H1 (cell line): Measurements from ENCODE around the gene ITPR1. TPM values are rescaled to one million over a fixed set of nuclear protein-coding genes. Genes with fewer than 3 reads are reported as not detected.

ENCODE experiments used
- CTCF ChIA-PET: fragments of 300-600 bp; sonication (Branson Sonifier 250); formaldehyde crosslinking; loops from one replicate; lab custom pipeline; 2021; ENCODE audit not compliant: partially characterized antibody; lab: Charles Lee
- POLR2A ChIA-PET: fragments of 300-600 bp; sonication (Branson Sonifier 250); formaldehyde crosslinking; loops from one replicate; lab custom pipeline; 2021; ENCODE audit warnings: inconsistent platforms; ENCODE audit not compliant: partially characterized antibody; lab: Charles Lee
- DNase-seq, 2 experiments: peaks; one replicate each; pipeline versions ENCODE4 v3.0.0 to v3.0.0-alpha.2; 2010 to 2022; ENCODE audit warnings: low spot score in 2 of 2, low read depth in 1 of 2, mixed read lengths in 1 of 2
- FAIRE-seq: peaks from 2 replicates; lab custom pipeline; 2011; peaks lifted over from hg19 to GRCh38; lab: Jason Lieb, UNC
- H2AFZ ChIP-seq: 2 replicates; pipeline ENCODE4 v1.8.1; 2012; ENCODE audit warnings: low read length, inconsistent platforms
- H2AK5ac ChIP-seq: 2 replicates; pipeline ENCODE4 v1.6.1; 2013; ENCODE audit warnings: low read depth, low read length
- H2BK120ac ChIP-seq: replicated peaks from 2 replicates; pipeline ENCODE3; 2013; ENCODE audit warnings: low read depth, low read length, inconsistent platforms
- H2BK12ac ChIP-seq: 2 replicates; pipeline ENCODE4 v1.6.1; 2013; ENCODE audit warnings: low read depth, low read length
- H2BK15ac ChIP-seq: 2 replicates; pipeline ENCODE4 v1.6.1; 2013; ENCODE audit warnings: low read length
- H2BK20ac ChIP-seq: 2 replicates; pipeline ENCODE4 v1.6.1; 2013; ENCODE audit warnings: low read length
- H2BK5ac ChIP-seq: 2 replicates; pipeline ENCODE4 v1.6.1; 2013; ENCODE audit warnings: low read depth, low read length
- H3K14ac ChIP-seq: 2 replicates; pipeline ENCODE4 v1.6.1; 2013; ENCODE audit warnings: inconsistent platforms; ENCODE audit not compliant: insufficient read length
- H3K18ac ChIP-seq: 2 replicates; pipeline ENCODE4 v1.6.1; 2013; ENCODE audit warnings: low read length; ENCODE audit errors: extremely low read depth
- H3K23ac ChIP-seq: 2 replicates; pipeline ENCODE4 v1.6.1; 2013; ENCODE audit warnings: inconsistent platforms; ENCODE audit not compliant: insufficient read length
- H3K23me2 ChIP-seq: 2 replicates; pipeline ENCODE4 v1.6.1; 2013; ENCODE audit warnings: low read depth, low read length
- H3K27ac ChIP-seq: 2 replicates; pipeline ENCODE4 v1.6.1; 2011; ENCODE audit warnings: low read depth, low read length, inconsistent platforms
- H3K27me3 ChIP-seq, 4 experiments: replicated peaks in 1 of 4; 1 replicate in 1 of 4; 2 replicates in 3 of 4; pipeline versions ENCODE4 v1.6.1 to v1.8.1; 2011 to 2013; ENCODE audit warnings: low read length in 3 of 4, mild to moderate bottlenecking in 3 of 4, inconsistent platforms in 2 of 4, mixed read lengths in 2 of 4, moderate library complexity in 1 of 4; ENCODE audit not compliant: control insufficient read depth in 3 of 4, insufficient read depth in 3 of 4; ENCODE audit errors: extremely low read depth in 1 of 4
- H3K36me3 ChIP-seq, 4 experiments: 2 replicates each; pipeline versions ENCODE4 v1.6.1 to v1.8.1; 2011 to 2013; ENCODE audit warnings: mild to moderate bottlenecking in 4 of 4, low read length in 3 of 4, moderate library complexity in 2 of 4, control low read depth in 1 of 4, inconsistent platforms in 1 of 4; ENCODE audit not compliant: insufficient read depth in 4 of 4, control insufficient read depth in 2 of 4
- H3K4ac ChIP-seq: replicated peaks from 2 replicates; pipeline ENCODE3; 2013; ENCODE audit warnings: low read length, low read depth, mixed read lengths, inconsistent platforms; ENCODE audit not compliant: insufficient read length
- H3K4me1 ChIP-seq, 4 experiments: replicated peaks in 1 of 4; 1 replicate in 1 of 4; 2 replicates in 3 of 4; pipeline versions ENCODE4 v1.6.1 to v1.8.1; 2011 to 2013; ENCODE audit warnings: low read length in 3 of 4, inconsistent platforms in 2 of 4, mixed read lengths in 1 of 4; ENCODE audit not compliant: insufficient read depth in 4 of 4, control insufficient read depth in 3 of 4
- H3K4me2 ChIP-seq, 2 experiments: 2 replicates each; pipeline versions ENCODE4 v1.6.1 to v1.8.1; 2011 to 2013; ENCODE audit warnings: low read depth in 2 of 2, low read length in 2 of 2, control low read depth in 1 of 2, inconsistent platforms in 1 of 2, mild to moderate bottlenecking in 1 of 2; ENCODE audit not compliant: insufficient read depth in 1 of 2
- H3K4me3 ChIP-seq, 4 experiments: fragments of 200-600, 300-600 bp in 1 of 4; sonication (generic), shearing (Covaris generic), sonication (Bioruptor Twin) in 1 of 4; 2 replicates each; pipeline versions ENCODE4 v1.5.1 to v1.8.1; 2011 to 2016; ENCODE audit warnings: low read length in 4 of 4, low read depth in 3 of 4, control low read depth in 2 of 4, inconsistent platforms in 2 of 4, mild to moderate bottlenecking in 2 of 4, mixed read lengths in 1 of 4, moderate library complexity in 1 of 4; ENCODE audit not compliant: insufficient read depth in 2 of 4; ENCODE audit errors: extremely low read depth in 1 of 4
- H3K56ac ChIP-seq: replicated peaks from 2 replicates; pipeline ENCODE3; 2013; ENCODE audit warnings: low read depth, mild to moderate bottlenecking, mixed read lengths, low read length, inconsistent platforms; ENCODE audit not compliant: insufficient read length
- H3K79me1 ChIP-seq: 2 replicates; pipeline ENCODE4 v1.6.1; 2013; ENCODE audit warnings: low read depth, low read length, control low read depth
- H3K79me2 ChIP-seq, 2 experiments: 2 replicates each; pipeline versions ENCODE4 v1.6.1 to v1.8.1; 2012 to 2013; ENCODE audit warnings: low read length in 2 of 2, mild to moderate bottlenecking in 2 of 2, inconsistent platforms in 1 of 2; ENCODE audit not compliant: insufficient read depth in 2 of 2, control insufficient read depth in 1 of 2
- H3K9ac ChIP-seq, 4 experiments: replicated peaks in 1 of 4; 1 replicate in 1 of 4; 2 replicates in 3 of 4; pipeline versions ENCODE4 v1.6.1 to v1.8.1; 2011 to 2013; ENCODE audit warnings: low read depth in 3 of 4, low read length in 3 of 4, control low read depth in 2 of 4, mild to moderate bottlenecking in 2 of 4, moderate library complexity in 2 of 4, inconsistent platforms in 1 of 4; ENCODE audit errors: extremely low read depth in 1 of 4
- H3K9me3 ChIP-seq, 2 experiments: 2 replicates each; pipeline versions ENCODE4 v1.6.1 to v1.8.1; 2012 to 2013; ENCODE audit warnings: mild to moderate bottlenecking in 2 of 2, moderate library complexity in 2 of 2, control low read depth in 1 of 2, inconsistent platforms in 1 of 2, low read depth in 1 of 2, low read length in 1 of 2, mixed read lengths in 1 of 2; ENCODE audit not compliant: insufficient read depth in 2 of 2
- H4K20me1 ChIP-seq, 2 experiments: replicated peaks in 1 of 2; 2 replicates each; pipeline versions ENCODE3 to v1.8.1; 2011 to 2013; ENCODE audit warnings: inconsistent platforms in 2 of 2, low read length in 2 of 2, mild to moderate bottlenecking in 1 of 2; ENCODE audit not compliant: insufficient read depth in 2 of 2, control insufficient read depth in 1 of 2
- H4K5ac ChIP-seq: 2 replicates; pipeline ENCODE4 v1.6.1; 2013; ENCODE audit warnings: low read length, low read depth, mixed read lengths, inconsistent platforms; ENCODE audit not compliant: insufficient read length
- H4K8ac ChIP-seq: 2 replicates; pipeline ENCODE4 v1.8.0; 2013; ENCODE audit warnings: mild to moderate bottlenecking, moderate library complexity, low read length, inconsistent platforms; ENCODE audit not compliant: insufficient read depth; ENCODE audit errors: extremely low read depth
- H4K91ac ChIP-seq: replicated peaks from 2 replicates; pipeline ENCODE3; 2013; ENCODE audit warnings: low read length, mixed read lengths, inconsistent platforms; ENCODE audit not compliant: insufficient read length
- CBX5 ChIP-seq: fragments of 300-800, 300-1000 bp; sonication (generic); IDR thresholded peaks from 2 replicates; pipeline ENCODE4 v1.7.1; 2016; ENCODE audit warnings: antibody characterized with exemption, low read length, low read depth
- CHD1 ChIP-seq: IDR thresholded peaks from 2 replicates; pipeline ENCODE4 v1.6.1; 2012; ENCODE audit warnings: low read depth, low read length, improper control_type of control experiment
- EGR1 ChIP-seq: IDR thresholded peaks from 2 replicates; pipeline ENCODE4 v1.6.1; 2011; ENCODE audit warnings: low read depth, low read length, borderline replicate concordance
- FOSL1 ChIP-seq: IDR thresholded peaks from 2 replicates; pipeline ENCODE4 v1.6.1; 2011; ENCODE audit warnings: mild to moderate bottlenecking, low read depth, low read length, moderate library complexity; ENCODE audit not compliant: insufficient read depth
- JUN ChIP-seq: IDR thresholded peaks from 2 replicates; pipeline ENCODE4 v1.6.1; 2011; ENCODE audit warnings: low read depth, mild to moderate bottlenecking, improper control_type of control experiment, low read length
- KDM1A ChIP-seq: fragments of 200-600, 300-600 bp; sonication (generic); IDR thresholded peaks from 2 replicates; pipeline ENCODE4 v1.7.1; 2016; ENCODE audit warnings: mild to moderate bottlenecking, low read length, borderline replicate concordance
- KDM4A ChIP-seq: IDR thresholded peaks from one replicate; pipeline ENCODE4 v1.7.1; 2012; ENCODE audit warnings: low read depth, mild to moderate bottlenecking, moderate library complexity, low read length, inconsistent platforms; ENCODE audit not compliant: severe bottlenecking
- MAFK ChIP-seq: IDR thresholded peaks from 2 replicates; pipeline ENCODE4 v1.6.1; 2012; ENCODE audit warnings: low read depth, mild to moderate bottlenecking, improper control_type of control experiment, low read length
- POLR2AphosphoS5 ChIP-seq: IDR thresholded peaks from 2 replicates; pipeline ENCODE4 v1.6.1; 2011; ENCODE audit warnings: low read depth, low read length
- POU5F1 ChIP-seq: IDR thresholded peaks from 2 replicates; pipeline ENCODE4 v1.6.1; 2011; ENCODE audit warnings: low read depth, mild to moderate bottlenecking, low read length, moderate library complexity
- SIN3A ChIP-seq, 2 experiments: IDR thresholded peaks in 1 of 2; conservative IDR thresholded peaks in 1 of 2; 2 replicates each; pipeline ENCODE4 v1.6.1; 2011 to 2012; ENCODE audit warnings: low read length in 2 of 2, improper control_type of control experiment in 1 of 2, low read depth in 1 of 2, mild to moderate bottlenecking in 1 of 2
- SIX5 ChIP-seq: IDR thresholded peaks from 2 replicates; pipeline ENCODE4 v1.6.1; 2011; ENCODE audit warnings: mild to moderate bottlenecking, low read depth, low read length
- SP1 ChIP-seq: IDR thresholded peaks from 2 replicates; pipeline ENCODE4 v1.6.1; 2011; ENCODE audit warnings: low read depth, low read length
- SP2 ChIP-seq: IDR thresholded peaks from 2 replicates; pipeline ENCODE4 v1.6.1; 2012; ENCODE audit warnings: mild to moderate bottlenecking, low read length, inconsistent platforms
- WGBS, 2 experiments: shearing (Covaris generic) in 1 of 2; methylation state at CpG; one replicate each; pipeline versions ENCODE4 v1.1.6 to v1.1.7; 2013 to 2015; ENCODE audit warnings: low lambda C conversion rate in 2 of 2, mixed read lengths in 2 of 2, inconsistent platforms in 1 of 2, low coverage in 1 of 2, missing lambda C conversion rate in 1 of 2; ENCODE audit not compliant: insufficient replicate concordance in 2 of 2, insufficient coverage in 1 of 2, insufficient read length in 1 of 2; ENCODE audit errors: extremely low coverage in 1 of 2, missing lambda C conversion rate in 1 of 2; 5-methylcytosine and 5-hydroxymethylcytosine counted together
- polyA plus RNA-seq, 7 experiments: library from polyadenylated mRNA; depleted of rRNA in 3 of 7; stranded (reverse) in 5 of 7; unstranded in 2 of 7; fragments of >200 nt in 5 of 7; fragments of 200-250 nt in 2 of 7; gene quantifications; 1 replicate in 5 of 7; 2 replicates in 1 of 7; 4 replicates in 1 of 7; pipeline versions ENCODE4 v1.2.1 to v1.2.3, GENCODE V29; 2011 to 2013; ENCODE audit warnings: missing spikeins in 2 of 7, mixed read lengths in 2 of 7
- total RNA-seq: library from RNA; stranded (reverse); fragmentation: NEBNext Ultra II Directional; extraction: Animal tissue kit (Norgen Biotek cat#: 25700); gene quantifications from 2 replicates; pipeline ENCODE4 v1.2.1, GENCODE V29; 2021
- TF ChIP-seq, protein P1 (sequence below): IDR thresholded peaks from 2 replicates; pipeline ENCODE4 v1.6.1; 2012; ENCODE audit warnings: inconsistent platforms

The ITPR1 gene
- total and polyA plus RNA-seq, 2 of the 8 experiments (the other 6 are each of a cell fraction or from before 2014, with no cell fraction given) = 2.5 to 16.3 TPM

DNA sequence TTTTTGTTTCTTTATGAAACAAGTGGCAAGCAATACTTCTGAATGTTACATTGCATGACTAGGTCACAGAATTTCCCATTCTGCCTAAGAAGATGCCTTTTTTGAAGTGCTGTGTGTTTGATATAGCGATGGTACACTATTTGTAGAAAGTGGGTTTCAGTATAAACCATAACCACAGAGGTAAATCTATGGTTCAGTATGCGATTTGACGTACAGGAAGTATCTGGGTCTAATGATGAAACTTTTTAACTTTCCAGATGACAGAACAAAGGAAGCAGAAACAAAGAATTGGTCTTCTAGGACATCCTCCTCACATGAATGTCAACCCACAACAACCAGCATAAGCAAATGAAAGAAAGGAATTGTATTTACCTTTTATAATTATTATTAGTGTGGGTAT is 352.7 kb downstream of the ITPR1 start:
- no peak for DNase-seq
- CTCF ChIA-PET = interaction anchor here (1.0 kb wide), 1 partner anchor 134 kb away, joined by 3 read pairs; no protein-coding TSS in a partner anchor
- H2BK120ac ChIP-seq = no peak overlapping the region
- no peak overlapping the region for H3K56ac ChIP-seq
- POLR2A ChIA-PET = no interaction called here
- H2AFZ ChIP-seq = no peak overlapping the region
- H2BK15ac ChIP-seq = no peak overlapping the region
- H3K14ac ChIP-seq = no peak overlapping the region
- no peak overlapping the region for H4K5ac ChIP-seq
- H2BK12ac ChIP-seq = no peak overlapping the region
- no peak for FAIRE-seq
- no peaks in the 10 kb centered on the region for H3K79me1 ChIP-seq
- WGBS, 2 experiments = 95% methylated on average over 3 of the region's 3 CpGs; no CpG with 5 or more reads in 1 of the 2 experiments
- no peaks in the 10 kb centered on the region for H3K27me3 ChIP-seq
- no peak overlapping the region for H2AK5ac ChIP-seq
- H3K4ac ChIP-seq = no peak overlapping the region
- H2BK20ac ChIP-seq = no peak overlapping the region
- H3K4me3 ChIP-seq = no peak overlapping the region
- no peak overlapping the region for H4K91ac ChIP-seq
- H3K4me1 ChIP-seq = peaks cover 0 to 4% (median 0%) of the 10 kb centered on the region in 4 experiments; a peak in 1 of 7 replicates
- no peak overlapping the region for H3K27ac ChIP-seq
- H3K18ac ChIP-seq = no peak overlapping the region
- no peak overlapping the region for H3K4me2 ChIP-seq
- H3K23ac ChIP-seq = no peak overlapping the region
- H3K23me2 ChIP-seq = no peaks in the 10 kb centered on the region
- H3K9ac ChIP-seq = no peak overlapping the region
- TF ChIP-seq CBX5 (no peak), CHD1 (no peak), POLR2AphosphoS5 (no peak), EGR1 (no peak), MAFK (no peak), SP1 (no peak), KDM4A (no peak), SP2 (no peak), SIN3A (conservative IDR thresholded peaks at IDR 0.05 in 1 of 2, IDR thresholded peaks at IDR 0.05 in 1 of 2; ENCODE audit: low read depth in 1 of 2, low read length in 2 of 2) (no peak), KDM1A (no peak), SIX5 (no peak), JUN (no peak), FOSL1 (no peak), POU5F1 (no peak)
- TF ChIP-seq, protein P1, sequence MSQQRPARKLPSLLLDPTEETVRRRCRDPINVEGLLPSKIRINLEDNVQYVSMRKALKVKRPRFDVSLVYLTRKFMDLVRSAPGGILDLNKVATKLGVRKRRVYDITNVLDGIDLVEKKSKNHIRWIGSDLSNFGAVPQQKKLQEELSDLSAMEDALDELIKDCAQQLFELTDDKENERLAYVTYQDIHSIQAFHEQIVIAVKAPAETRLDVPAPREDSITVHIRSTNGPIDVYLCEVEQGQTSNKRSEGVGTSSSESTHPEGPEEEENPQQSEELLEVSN = no peak
- no peak overlapping the region for H4K8ac ChIP-seq
- H4K20me1 ChIP-seq = no peaks in the 10 kb centered on the region
- H2BK5ac ChIP-seq = no peak overlapping the region
- H3K36me3 ChIP-seq = no peaks in the 10 kb centered on the region
- H3K79me2 ChIP-seq = no peaks in the 10 kb centered on the region
- no peaks in the 10 kb centered on the region for H3K9me3 ChIP-seq
